DMS79 treated with DMSO at 0.1 percent for 48 hours (cell line): Measurements from ENCODE around the gene CHAC1.

Experiments used
- DNase-seq: peaks from one replicate; lab custom pipeline; 2025; lab: John Stamatoyannopoulos, UW

CHAC1 gene

DNA sequence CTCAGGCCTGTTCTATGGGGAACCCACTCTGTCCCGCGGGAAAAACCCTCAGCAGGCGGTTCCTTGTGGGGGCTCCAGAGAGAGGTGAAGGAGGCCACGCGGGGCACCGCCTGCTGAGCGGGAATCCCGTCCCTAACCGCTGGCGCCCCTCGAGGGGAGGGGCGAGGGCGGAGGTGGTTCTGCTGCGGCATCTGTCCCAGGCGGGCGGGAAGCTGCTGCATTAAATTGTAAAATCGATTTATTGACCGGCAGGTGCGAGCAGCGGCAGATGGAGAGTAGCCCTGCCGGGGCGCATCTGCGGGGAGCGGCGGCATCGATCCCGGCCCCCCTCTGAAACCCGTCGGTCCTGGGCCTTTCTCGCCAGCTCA is 27.8 kb upstream of the CHAC1 start:
- DNase-seq: no peak

GRCh38 chr15:40925863-40926658 is 27.2 kb upstream of the CHAC1 start:
- DNase-seq: peak; percentile 8

DNA sequence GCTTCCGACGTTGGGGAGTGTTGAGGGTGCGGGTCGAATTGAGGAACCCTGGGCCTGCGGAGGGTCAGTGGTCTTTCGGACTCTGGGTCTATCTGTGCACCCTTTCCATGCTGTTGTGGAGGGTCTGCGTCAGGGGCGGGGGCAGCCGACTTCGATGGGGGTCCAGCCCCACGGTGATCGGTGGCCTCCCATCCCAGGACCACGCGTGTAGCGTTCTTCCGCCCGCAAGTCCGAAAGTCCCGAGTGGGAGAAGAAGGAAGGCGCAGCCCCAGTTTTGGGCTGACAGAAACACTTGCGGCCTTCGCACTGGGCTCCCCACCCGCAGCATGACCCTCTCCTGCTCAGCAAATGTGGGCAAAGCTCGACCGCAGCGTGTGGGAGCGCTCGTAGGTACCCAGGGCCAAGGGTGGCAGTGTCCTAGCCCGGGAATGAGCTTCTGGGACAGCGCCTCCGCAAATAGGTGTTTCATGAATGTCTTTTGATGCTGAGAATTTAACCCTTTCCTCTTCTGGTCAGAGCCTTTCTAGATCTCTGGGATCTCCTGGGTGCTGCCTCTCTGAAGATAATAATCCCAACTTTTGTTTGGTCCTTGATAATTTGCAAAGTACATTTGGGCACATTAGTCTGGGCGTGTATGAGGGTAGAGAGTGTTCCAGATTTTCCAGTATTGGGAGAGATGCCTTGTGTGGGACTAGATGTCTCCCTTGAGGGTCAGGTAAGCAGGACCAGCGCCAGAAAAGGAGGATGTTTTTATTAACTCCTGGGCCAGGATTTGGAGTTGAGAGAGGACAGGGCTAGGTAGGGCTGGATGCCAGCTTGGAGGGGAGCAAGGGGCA is 26.4 kb upstream of the CHAC1 start:
- DNase-seq: no peak

DNA sequence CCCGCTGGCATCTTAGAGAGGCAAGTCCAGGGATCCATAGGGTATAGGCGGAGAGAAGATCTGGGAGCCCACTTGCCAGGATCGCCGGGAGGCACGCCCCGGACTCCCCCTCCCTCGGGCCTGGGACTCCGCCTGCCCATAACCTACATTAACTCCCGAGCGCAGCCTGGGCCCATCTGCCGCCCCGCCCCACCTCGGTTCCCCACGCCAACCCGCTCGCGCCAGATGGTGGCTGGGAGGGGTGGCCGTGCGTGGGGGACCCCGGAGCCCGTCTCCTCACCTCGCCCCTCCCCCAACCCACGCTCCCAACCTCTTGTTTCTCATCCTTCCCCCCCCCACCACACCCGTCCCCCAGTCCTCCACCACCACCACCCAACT is 25.8 kb upstream of the CHAC1 start:
- DNase-seq: no peak

DNA sequence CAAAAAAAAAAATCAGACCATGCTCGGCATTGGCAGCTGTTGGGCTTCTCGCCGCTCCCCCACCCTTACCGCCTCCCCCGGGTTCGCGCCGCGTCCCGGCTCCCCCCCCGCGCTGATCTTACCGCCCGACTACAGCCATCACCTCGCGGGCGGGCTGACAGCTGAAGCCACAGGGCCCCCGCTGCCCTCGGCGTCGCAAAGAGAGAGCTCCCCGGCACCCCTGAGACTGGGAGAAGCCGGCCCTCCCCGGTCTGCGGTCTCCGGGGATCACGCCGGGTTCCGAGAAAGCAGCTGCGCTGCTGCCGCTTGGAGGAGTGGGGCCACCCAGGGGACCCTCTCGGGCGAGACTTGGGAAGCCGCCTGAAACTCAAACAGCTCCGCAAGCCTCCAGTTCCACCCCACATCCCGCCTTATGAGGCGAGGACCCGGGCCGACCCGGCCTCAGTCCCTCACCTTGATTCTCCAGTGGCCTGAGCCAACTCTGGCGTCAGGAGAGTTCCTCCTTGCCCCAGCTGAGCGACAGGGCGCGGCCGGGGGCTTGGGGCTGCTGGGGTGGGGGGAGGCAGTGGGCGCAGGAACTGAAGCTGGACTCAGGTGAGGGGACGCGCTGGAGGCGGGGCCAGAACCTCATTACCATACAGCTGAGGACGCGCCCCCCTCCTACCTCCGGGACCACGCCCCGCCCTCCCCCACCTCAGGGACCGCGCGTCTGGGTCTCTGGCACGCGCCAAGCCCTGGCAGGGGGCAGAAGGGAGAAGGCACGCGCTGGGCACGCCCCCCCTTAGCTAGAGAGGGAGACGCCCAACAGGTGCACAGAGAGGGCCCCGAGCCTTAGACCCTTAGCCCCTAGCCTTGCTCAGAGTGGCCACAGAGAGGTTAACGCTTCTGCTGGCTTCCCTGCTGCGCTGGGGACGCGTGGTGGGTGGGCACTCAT is 25.1 kb upstream of the CHAC1 start:
- DNase-seq: peak; percentile 62

- DNase-seq: peak; percentile 62
Measured at GRCh38 chr15:40928821-40929659, 24.2 kb upstream of the CHAC1 start, which contains the start of gene DLL4. DLL4 (plus strand) TSS chr15:40929340; CDS start chr15:40929669, 329 bp downstream.

GRCh38 chr15:40929660-40930429 is 23.4 kb upstream of the CHAC1 start:
- no peak for DNase-seq

GRCh38 chr15:40930430-40931299 is 22.6 kb upstream of the CHAC1 start:
- DNase-seq: peak; percentile 7

GRCh38 chr15:40931300-40932142 is 21.8 kb upstream of the CHAC1 start:
- DNase-seq: no peak

- no peak for DNase-seq
Measured at GRCh38 chr15:40932156-40932555, 21.1 kb upstream of the CHAC1 start.

DNA sequence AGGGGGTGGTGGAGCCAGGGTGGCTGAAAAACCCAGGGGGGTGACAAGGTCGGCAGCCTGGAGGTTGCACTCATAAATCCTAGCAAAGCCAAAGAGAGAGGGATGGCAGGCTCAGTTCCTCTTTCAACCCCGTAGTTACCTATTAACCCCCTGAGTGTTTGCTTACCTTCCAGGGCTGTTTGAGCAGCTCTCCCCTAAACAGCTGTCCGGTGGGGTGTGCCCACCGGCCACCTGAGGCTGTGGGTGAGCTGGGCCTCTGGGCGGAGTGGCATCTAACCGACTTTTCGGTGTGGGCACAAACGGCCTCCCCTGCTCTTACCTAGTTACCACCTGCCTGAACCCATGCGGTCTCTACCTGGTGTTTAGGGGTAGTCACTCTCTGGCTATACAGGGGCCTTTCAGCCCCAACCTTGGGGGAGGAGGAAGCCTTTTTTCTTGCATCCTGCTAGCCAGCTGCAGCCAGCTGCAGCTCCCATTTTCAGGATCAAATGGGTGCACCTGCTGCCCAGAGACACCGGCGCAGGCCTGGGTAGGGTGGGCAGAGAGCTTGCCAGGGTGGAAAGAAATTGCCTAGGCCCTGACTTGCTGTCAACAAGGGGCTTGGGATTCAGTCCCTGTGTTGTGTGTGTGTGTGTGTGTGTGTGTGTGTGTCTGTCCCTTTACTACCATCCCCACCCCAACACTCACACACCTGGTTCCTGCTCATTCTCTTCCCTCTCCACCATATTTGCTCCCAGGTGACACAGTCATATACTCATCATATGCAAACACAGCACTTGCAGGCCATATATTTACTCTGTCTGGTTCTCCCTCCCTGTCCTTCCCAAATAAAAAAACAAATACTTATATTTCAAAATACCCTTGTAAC is 20.4 kb upstream of the CHAC1 start:
- DNase-seq: no peak

DNA sequence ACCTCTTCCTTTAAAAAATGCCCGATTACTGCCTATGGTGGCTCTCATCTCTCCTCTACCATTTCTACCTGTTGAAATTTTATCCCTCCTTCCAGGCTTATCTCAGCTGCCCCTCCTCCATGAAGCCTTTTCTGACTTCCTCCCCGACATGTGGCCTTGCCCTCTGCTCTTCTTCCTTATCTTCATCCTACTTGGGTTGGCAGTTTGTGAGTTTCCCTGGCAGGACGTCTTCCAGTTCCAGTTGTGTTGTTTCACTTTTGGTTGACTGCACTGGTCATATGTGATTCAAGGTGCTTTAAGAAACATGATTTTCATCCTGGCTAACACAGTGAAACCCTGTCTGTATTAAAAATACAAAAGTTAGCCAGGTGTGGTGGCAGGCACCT is 19.8 kb upstream of the CHAC1 start:
- no peak for DNase-seq

- DNase-seq: no peak
Measured at GRCh38 chr15:40934457-40934856, 18.8 kb upstream of the CHAC1 start.

GRCh38 chr15:40936234-40936708 is 17.0 kb upstream of the CHAC1 start:
- no peak for DNase-seq

DNA sequence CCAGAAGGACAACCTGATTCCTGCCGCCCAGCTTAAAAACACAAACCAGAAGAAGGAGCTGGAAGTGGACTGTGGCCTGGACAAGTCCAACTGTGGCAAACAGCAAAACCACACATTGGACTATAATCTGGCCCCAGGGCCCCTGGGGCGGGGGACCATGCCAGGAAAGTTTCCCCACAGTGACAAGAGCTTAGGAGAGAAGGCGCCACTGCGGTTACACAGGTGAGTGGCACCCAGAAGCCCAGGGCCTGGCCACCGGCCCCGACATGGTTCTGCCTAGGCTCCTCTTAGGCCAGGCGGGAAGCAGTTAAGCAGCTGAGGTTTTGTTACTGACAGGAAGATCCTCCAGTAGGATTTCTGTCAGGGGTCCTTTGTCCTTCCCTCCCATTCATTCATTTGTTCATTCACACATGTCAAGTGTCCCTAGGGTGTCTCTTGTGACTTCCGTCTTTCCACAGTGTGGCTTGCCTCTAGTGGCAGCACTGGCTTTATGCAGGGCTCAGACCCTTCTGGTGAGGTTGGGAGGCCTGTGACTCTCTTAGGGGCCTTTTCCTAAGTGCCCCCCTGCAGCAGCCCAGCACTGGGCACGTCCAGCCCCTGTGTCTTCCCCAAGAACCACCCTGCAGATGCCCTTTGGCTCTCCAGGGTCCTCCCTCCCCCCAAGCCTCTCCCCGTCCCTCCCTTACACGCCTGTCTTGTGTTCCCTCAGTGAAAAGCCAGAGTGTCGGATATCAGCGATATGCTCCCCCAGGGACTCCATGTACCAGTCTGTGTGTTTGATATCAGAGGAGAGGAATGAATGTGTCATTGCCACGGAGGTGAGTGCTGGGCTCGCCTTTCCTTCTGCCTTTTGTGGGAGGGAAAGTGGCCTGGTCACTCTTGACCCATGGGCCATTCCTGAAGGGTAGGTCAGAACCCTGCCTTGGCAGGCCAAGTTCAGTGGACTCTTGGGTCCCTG is 16.3 kb upstream of the CHAC1 start:
- no peak for DNase-seq
